Measurements from ENCODE around the gene PPP1R37. TPM values are rescaled to one million over a fixed set of nuclear protein-coding genes. Genes with fewer than 3 reads are reported as not detected.

Gene PPP1R37
- total and polyA plus RNA-seq, 12 donors: 12.5 to 38.3 (median 16.8) TPM

DNA sequence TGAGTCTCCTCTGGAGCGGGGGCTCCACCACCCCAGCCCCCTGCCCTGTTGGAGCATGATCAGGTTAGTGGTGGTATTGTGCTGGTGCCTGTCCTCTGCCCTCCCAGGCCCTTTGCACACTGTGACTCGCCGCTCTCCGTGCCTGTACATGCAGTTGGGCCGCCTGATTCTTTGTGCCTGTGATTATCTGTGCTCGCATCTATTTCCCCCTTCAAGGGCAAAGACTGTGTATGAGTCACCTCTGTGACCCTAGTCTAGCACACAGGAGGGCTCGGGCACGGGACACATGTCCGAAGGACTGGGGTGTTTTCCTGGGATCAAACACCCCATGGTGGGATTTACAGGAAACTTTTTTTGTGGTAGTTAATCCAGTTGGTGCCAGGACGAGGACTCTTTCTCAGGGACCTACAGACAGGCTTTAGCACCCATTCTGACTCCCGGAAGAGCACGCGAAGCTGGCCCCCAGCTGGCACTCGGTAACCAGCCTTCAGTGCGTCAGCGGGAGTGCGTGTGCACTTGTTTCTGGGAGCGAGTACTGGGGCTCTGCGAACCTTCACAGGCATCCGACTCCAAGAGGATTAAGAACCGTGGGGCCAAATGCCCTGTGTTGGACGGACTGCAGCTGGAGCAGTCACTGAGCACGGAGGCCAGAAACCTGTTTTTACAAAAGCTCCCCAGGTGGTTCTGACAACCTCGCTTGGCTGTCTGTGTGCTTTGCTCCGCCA lies 6.7 kb downstream of the PPP1R37 start:
- WGBS, 2 donors: 79 to 80% methylated on average over 25 of the region's 25 CpGs
- H3K4me3 ChIP-seq: no peak overlapping the region
- no peaks in the 10 kb centered on the region for H3K27me3 ChIP-seq
- ATAC-seq (peak in 3 of 8 donors; percentile 18 to 41 (median 37)), DNase-seq (no peak)
- TF ChIP-seq, protein P1, sequence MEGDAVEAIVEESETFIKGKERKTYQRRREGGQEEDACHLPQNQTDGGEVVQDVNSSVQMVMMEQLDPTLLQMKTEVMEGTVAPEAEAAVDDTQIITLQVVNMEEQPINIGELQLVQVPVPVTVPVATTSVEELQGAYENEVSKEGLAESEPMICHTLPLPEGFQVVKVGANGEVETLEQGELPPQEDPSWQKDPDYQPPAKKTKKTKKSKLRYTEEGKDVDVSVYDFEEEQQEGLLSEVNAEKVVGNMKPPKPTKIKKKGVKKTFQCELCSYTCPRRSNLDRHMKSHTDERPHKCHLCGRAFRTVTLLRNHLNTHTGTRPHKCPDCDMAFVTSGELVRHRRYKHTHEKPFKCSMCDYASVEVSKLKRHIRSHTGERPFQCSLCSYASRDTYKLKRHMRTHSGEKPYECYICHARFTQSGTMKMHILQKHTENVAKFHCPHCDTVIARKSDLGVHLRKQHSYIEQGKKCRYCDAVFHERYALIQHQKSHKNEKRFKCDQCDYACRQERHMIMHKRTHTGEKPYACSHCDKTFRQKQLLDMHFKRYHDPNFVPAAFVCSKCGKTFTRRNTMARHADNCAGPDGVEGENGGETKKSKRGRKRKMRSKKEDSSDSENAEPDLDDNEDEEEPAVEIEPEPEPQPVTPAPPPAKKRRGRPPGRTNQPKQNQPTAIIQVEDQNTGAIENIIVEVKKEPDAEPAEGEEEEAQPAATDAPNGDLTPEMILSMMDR (IDR thresholded peaks at IDR 0.05): no peak
- peak overlapping the region in 8 of 10 donors; percentile 10 to 75 (median 54) for H3K27ac ChIP-seq
- no peaks in the 10 kb centered on the region for H3K9me3 ChIP-seq
- peaks cover 16 to 99% (median 78%) of the 10 kb centered on the region in 9 donors for H3K4me1 ChIP-seq
- intact Hi-C loops (cut with DNase I): loop anchor here in 2 of 10 donors (5.0 to 10.0 kb wide), 2 partner anchors 78 to 85 kb away; partner anchors contain the start of genes BLOC1S3 (in 1 of the 2) and TRAPPC6A (in 1 of the 2)
- H3K36me3 ChIP-seq: peaks cover 0 to 8% (median 0%) of the 10 kb centered on the region in 9 donors

DNA sequence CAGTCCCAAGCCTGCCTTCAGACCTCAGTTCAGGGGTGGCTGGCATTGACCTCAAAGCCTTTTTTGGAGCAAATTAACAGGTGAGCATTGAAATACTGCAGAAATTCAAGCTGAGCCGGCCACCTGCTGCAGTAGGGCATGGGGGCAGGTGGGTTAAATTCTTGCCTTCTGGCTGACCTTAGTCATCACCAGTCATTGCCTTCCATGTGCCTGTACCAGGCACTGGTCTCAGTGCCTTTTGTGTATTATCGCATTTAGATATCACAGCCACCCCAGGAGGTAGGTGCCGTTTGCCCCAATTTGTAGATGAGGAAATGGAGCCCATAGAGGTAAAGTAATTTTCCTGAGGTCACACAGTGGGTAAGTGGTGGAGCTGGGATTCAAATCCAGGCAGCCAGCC lies 7.2 kb downstream of the PPP1R37 start:
- peaks cover 0 to 8% (median 0%) of the 10 kb centered on the region in 9 donors for H3K36me3 ChIP-seq
- TF ChIP-seq, protein P1 (IDR thresholded peaks at IDR 0.05): no peak
- WGBS, 2 donors: 84% methylated on average over 3 of the region's 3 CpGs
- peaks cover 16 to 99% (median 77%) of the 10 kb centered on the region in 9 donors for H3K4me1 ChIP-seq
- DNase-seq (no peak), ATAC-seq (no peak)
- H3K27me3 ChIP-seq: no peaks in the 10 kb centered on the region
- intact Hi-C loops (cut with DNase I): loop anchor here in 1 of 10 donors (5.0 kb wide), 1 partner anchor 77 kb away; the partner anchor contains the start of genes BLOC1S3 and TRAPPC6A
- no peaks in the 10 kb centered on the region for H3K9me3 ChIP-seq
- no peak overlapping the region for H3K4me3 ChIP-seq
- peak overlapping the region in 4 of 10 donors; percentile 26 to 75 (median 64) for H3K27ac ChIP-seq

DNA sequence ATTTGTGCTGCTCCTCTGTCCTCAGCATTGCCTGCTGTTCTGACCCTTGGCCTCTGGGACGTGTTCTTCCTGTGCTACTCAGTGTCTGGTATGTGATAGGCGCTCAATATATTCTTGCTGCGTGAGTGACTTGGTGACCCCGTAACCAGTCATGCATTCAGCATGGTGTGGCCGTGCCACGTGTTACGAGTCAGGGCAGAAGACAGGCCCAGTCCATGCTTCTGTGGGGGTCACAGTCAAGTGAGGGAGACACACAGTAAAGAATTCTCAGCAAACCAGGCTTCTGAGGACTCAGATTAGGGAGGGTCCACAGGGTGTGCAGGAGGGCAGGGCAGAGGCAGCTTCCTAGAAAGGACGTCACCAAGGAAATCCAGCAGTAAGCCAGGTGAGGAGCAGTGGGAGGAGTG lies 7.9 kb downstream of the PPP1R37 start:
- intact Hi-C loops (cut with DNase I): loop anchor here in 1 of 10 donors (5.0 kb wide), 1 partner anchor 76 kb away; the partner anchor contains the start of genes BLOC1S3 and TRAPPC6A
- 82 to 83% methylated on average over 8 of the region's 8 CpGs for WGBS, 2 donors

DNA sequence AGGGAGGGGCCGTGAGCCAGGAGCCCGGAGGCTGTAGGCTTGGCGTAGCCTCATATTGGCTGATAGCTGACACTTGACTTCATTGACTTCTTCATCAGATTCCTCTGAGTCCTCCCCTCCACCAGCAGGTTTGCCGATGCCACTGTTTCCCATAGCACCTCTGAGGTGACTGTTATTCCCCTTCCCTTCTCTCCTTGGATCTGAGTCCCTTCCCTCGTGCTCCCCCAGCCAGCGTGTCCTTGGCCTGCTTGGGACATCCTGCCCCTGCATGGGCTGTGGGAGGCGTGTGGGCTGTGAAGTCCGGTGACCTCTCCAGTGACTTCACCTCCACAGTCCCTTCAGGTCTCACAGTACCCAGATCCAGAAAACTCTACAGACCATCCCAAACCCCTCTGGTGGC lies 8.8 kb downstream of the PPP1R37 start:
- DNase-seq (no peak), ATAC-seq (no peak)
- Histone ChIP-seq H3K27ac (no peak overlapping the region), H3K4me3 (no peak overlapping the region), H3K9me3 (no peaks in the 10 kb centered on the region), H3K36me3 (peaks cover 0 to 8% (median 0%) of the 10 kb centered on the region in 9 donors), H3K4me1 (peaks cover 16 to 89% (median 64%) of the 10 kb centered on the region in 9 donors), H3K27me3 (no peaks in the 10 kb centered on the region)
- 82% methylated on average over 8 of the region's 8 CpGs for WGBS, 2 donors
- intact Hi-C loops (cut with DNase I): loop anchor here in 1 of 10 donors (5.0 kb wide), 1 partner anchor 75 kb away; the partner anchor contains the start of genes BLOC1S3 and TRAPPC6A
- TF ChIP-seq, protein P1 (IDR thresholded peaks at IDR 0.05): no peak

More for the DNA sequence above, 7.9 kb downstream of the PPP1R37 start:
- DNase-seq: no peak
- Histone ChIP-seq H3K27me3 (no peaks in the 10 kb centered on the region), H3K4me3 (no peak overlapping the region), H3K9me3 (no peaks in the 10 kb centered on the region), H3K36me3 (peaks cover 0 to 8% (median 0%) of the 10 kb centered on the region in 9 donors), H3K4me1 (peaks cover 16 to 97% (median 71%) of the 10 kb centered on the region in 9 donors), H3K27ac (no peak overlapping the region)
- TF ChIP-seq, protein P1 (IDR thresholded peaks at IDR 0.05): no peak
- no peak for ATAC-seq
